ENCODE results near the gene STAT2. TPM values are rescaled to one million over a fixed set of nuclear protein-coding genes. Genes with fewer than 3 reads are reported as not detected.

Gene STAT2
- total and polyA plus RNA-seq, 2 experiments from 2014 or later: 15.6 to 67.9 TPM

DNA sequence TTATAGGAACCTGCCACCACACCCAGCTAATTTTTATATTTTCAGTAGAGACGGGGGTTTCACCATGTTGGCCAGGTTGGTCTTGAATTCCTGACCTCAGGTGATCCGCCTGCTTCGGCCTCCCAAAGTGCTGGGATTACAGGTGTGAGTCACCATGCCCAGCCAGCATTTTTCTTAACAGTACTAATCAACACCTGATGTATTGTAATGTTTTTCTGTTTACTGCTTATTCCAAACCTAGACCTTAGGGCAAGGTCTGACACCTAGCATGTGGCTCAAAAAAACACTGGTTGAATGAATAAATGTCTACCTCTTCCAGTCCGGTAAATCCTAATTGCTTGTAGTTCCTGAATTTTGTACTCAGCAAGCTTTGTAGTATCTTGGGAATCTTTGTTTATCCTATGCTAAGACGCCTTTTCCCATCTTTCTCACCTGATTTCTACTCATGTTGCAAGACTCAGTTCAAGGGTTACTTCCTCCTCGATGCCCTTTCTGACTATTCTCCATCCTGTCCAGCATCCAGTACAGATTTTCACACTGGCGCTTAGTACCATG is 28.9 kb downstream of the STAT2 start:
- TF ChIP-seq POLR2AphosphoS5 (IDR thresholded peaks at IDR 0.05; ENCODE audit: low read depth): no peak
- no peak for TF ChIP-seq JUNB (IDR thresholded peaks at IDR 0.05; ENCODE audit: unreplicated experiment)
- TF ChIP-seq, protein P1, sequence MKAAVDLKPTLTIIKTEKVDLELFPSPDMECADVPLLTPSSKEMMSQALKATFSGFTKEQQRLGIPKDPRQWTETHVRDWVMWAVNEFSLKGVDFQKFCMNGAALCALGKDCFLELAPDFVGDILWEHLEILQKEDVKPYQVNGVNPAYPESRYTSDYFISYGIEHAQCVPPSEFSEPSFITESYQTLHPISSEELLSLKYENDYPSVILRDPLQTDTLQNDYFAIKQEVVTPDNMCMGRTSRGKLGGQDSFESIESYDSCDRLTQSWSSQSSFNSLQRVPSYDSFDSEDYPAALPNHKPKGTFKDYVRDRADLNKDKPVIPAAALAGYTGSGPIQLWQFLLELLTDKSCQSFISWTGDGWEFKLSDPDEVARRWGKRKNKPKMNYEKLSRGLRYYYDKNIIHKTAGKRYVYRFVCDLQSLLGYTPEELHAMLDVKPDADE (IDR thresholded peaks at IDR 0.05): no peak
- TF ChIP-seq EZH2 (IDR thresholded peaks at IDR 0.05; ENCODE audit: low read depth, unreplicated experiment): no peak
- no peak for TF ChIP-seq NANOG (IDR thresholded peaks at IDR 0.05; ENCODE audit: borderline replicate concordance)
- TF ChIP-seq STAT1 (IDR thresholded peaks at IDR 0.05; ENCODE audit: unreplicated experiment): no peak
- TF ChIP-seq, protein P2, sequence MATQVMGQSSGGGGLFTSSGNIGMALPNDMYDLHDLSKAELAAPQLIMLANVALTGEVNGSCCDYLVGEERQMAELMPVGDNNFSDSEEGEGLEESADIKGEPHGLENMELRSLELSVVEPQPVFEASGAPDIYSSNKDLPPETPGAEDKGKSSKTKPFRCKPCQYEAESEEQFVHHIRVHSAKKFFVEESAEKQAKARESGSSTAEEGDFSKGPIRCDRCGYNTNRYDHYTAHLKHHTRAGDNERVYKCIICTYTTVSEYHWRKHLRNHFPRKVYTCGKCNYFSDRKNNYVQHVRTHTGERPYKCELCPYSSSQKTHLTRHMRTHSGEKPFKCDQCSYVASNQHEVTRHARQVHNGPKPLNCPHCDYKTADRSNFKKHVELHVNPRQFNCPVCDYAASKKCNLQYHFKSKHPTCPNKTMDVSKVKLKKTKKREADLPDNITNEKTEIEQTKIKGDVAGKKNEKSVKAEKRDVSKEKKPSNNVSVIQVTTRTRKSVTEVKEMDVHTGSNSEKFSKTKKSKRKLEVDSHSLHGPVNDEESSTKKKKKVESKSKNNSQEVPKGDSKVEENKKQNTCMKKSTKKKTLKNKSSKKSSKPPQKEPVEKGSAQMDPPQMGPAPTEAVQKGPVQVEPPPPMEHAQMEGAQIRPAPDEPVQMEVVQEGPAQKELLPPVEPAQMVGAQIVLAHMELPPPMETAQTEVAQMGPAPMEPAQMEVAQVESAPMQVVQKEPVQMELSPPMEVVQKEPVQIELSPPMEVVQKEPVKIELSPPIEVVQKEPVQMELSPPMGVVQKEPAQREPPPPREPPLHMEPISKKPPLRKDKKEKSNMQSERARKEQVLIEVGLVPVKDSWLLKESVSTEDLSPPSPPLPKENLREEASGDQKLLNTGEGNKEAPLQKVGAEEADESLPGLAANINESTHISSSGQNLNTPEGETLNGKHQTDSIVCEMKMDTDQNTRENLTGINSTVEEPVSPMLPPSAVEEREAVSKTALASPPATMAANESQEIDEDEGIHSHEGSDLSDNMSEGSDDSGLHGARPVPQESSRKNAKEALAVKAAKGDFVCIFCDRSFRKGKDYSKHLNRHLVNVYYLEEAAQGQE (IDR thresholded peaks at IDR 0.05; ENCODE audit: unreplicated experiment): no peak
- no peak for TF ChIP-seq ZNF331 (CRISPR knock-in tag; IDR thresholded peaks at IDR 0.05; ENCODE audit: low read depth)
- TF ChIP-seq, protein P3, sequence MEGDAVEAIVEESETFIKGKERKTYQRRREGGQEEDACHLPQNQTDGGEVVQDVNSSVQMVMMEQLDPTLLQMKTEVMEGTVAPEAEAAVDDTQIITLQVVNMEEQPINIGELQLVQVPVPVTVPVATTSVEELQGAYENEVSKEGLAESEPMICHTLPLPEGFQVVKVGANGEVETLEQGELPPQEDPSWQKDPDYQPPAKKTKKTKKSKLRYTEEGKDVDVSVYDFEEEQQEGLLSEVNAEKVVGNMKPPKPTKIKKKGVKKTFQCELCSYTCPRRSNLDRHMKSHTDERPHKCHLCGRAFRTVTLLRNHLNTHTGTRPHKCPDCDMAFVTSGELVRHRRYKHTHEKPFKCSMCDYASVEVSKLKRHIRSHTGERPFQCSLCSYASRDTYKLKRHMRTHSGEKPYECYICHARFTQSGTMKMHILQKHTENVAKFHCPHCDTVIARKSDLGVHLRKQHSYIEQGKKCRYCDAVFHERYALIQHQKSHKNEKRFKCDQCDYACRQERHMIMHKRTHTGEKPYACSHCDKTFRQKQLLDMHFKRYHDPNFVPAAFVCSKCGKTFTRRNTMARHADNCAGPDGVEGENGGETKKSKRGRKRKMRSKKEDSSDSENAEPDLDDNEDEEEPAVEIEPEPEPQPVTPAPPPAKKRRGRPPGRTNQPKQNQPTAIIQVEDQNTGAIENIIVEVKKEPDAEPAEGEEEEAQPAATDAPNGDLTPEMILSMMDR (conservative IDR thresholded peaks at IDR 0.05; ENCODE audit: low read depth in 2 of 2): no peak
- TF ChIP-seq, protein P4, sequence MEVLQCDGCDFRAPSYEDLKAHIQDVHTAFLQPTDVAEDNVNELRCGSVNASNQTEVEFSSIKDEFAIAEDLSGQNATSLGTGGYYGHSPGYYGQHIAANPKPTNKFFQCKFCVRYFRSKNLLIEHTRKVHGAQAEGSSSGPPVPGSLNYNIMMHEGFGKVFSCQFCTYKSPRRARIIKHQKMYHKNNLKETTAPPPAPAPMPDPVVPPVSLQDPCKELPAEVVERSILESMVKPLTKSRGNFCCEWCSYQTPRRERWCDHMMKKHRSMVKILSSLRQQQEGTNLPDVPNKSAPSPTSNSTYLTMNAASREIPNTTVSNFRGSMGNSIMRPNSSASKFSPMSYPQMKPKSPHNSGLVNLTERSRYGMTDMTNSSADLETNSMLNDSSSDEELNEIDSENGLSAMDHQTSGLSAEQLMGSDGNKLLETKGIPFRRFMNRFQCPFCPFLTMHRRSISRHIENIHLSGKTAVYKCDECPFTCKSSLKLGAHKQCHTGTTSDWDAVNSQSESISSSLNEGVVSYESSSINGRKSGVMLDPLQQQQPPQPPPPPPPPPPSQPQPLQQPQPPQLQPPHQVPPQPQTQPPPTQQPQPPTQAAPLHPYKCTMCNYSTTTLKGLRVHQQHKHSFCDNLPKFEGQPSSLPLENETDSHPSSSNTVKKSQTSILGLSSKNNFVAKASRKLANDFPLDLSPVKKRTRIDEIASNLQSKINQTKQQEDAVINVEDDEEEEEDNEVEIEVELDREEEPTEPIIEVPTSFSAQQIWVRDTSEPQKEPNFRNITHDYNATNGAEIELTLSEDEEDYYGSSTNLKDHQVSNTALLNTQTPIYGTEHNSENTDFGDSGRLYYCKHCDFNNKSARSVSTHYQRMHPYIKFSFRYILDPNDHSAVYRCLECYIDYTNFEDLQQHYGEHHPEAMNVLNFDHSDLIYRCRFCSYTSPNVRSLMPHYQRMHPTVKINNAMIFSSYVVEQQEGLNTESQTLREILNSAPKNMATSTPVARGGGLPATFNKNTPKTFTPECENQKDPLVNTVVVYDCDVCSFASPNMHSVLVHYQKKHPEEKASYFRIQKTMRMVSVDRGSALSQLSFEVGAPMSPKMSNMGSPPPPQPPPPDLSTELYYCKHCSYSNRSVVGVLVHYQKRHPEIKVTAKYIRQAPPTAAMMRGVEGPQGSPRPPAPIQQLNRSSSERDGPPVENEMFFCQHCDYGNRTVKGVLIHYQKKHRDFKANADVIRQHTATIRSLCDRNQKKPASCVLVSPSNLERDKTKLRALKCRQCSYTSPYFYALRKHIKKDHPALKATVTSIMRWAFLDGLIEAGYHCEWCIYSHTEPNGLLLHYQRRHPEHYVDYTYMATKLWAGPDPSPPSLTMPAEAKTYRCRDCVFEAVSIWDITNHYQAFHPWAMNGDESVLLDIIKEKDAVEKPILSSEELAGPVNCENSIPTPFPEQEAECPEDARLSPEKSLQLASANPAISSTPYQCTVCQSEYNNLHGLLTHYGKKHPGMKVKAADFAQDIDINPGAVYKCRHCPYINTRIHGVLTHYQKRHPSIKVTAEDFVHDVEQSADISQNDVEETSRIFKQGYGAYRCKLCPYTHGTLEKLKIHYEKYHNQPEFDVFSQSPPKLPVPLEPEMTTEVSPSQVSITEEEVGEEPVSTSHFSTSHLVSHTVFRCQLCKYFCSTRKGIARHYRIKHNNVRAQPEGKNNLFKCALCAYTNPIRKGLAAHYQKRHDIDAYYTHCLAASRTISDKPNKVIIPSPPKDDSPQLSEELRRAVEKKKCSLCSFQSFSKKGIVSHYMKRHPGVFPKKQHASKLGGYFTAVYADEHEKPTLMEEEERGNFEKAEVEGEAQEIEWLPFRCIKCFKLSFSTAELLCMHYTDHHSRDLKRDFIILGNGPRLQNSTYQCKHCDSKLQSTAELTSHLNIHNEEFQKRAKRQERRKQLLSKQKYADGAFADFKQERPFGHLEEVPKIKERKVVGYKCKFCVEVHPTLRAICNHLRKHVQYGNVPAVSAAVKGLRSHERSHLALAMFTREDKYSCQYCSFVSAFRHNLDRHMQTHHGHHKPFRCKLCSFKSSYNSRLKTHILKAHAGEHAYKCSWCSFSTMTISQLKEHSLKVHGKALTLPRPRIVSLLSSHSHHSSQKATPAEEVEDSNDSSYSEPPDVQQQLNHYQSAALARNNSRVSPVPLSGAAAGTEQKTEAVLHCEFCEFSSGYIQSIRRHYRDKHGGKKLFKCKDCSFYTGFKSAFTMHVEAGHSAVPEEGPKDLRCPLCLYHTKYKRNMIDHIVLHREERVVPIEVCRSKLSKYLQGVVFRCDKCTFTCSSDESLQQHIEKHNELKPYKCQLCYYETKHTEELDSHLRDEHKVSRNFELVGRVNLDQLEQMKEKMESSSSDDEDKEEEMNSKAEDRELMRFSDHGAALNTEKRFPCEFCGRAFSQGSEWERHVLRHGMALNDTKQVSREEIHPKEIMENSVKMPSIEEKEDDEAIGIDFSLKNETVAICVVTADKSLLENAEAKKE (CRISPR knock-in tag; IDR thresholded peaks at IDR 0.05): no peak
- no peak for TF ChIP-seq CREB1 (CRISPR knock-in tag; IDR thresholded peaks at IDR 0.05; ENCODE audit: low read depth)
- no peaks in the 10 kb centered on the region for H3K9me2 ChIP-seq (ENCODE audit: insufficient read depth)
- peaks cover 11% of the 10 kb centered on the region for H3K27me3 Mint-ChIP-seq (ENCODE audit: insufficient read depth, low read depth, poor library complexity)
- H3K36me3 Mint-ChIP-seq (ENCODE audit: low read depth): peaks cover 4% of the 10 kb centered on the region; the same call in 1 of the 3 replicates
- no peak overlapping the region for H3K4me2 ChIP-seq
- ATAC-seq (no peak), DNase-seq (ENCODE audit: low spot score) (no peak)
- H3K4me3 Mint-ChIP-seq: no peak overlapping the region
- H3K36me3 ChIP-seq (ENCODE audit: insufficient read depth): no peaks in the 10 kb centered on the region
- H3K79me2 ChIP-seq (replicated peaks; ENCODE audit: insufficient read depth): peaks cover 5% of the 10 kb centered on the region; the same call in 1 of the 2 replicates
- H3K4me3 ChIP-seq: no peak overlapping the region
- no peaks in the 10 kb centered on the region for H4K20me1 ChIP-seq (replicated peaks; ENCODE audit: insufficient read depth)
- H3K27ac ChIP-seq (ENCODE audit: low read depth): no peak overlapping the region
- peaks cover 6% of the 10 kb centered on the region; the same call in 1 of the 2 replicates for H3K4me1 ChIP-seq (ENCODE audit: insufficient read depth)
- H3K4me1 Mint-ChIP-seq: peaks cover 13% of the 10 kb centered on the region
- H3F3A ChIP-seq (replicated peaks; ENCODE audit: low read depth): 0 out of 2 replicates have a peak, but pooled peaks cover 5% of the 10 kb centered on the region
- H3K27ac Mint-ChIP-seq: no peak overlapping the region
- H2AFZ ChIP-seq: no peak overlapping the region
- H3K9me3 Mint-ChIP-seq: no peaks in the 10 kb centered on the region
- H3K27me3 ChIP-seq (ENCODE audit: insufficient read depth): no peaks in the 10 kb centered on the region

All from GM23338 (cell line).